IMR-90 (cell line): ENCODE measurements around the gene PCP4L1. TPM values are rescaled to one million over a fixed set of nuclear protein-coding genes. Genes with fewer than 3 reads are reported as not detected.

Experiments
- ATAC-seq: fragments of 200-7000 bp; cut with Tn5 transposase; 2 replicates; pipeline ENCODE4 v1.9.1; 2020; ENCODE audit warnings: low read depth, mild to moderate bottlenecking, moderate library complexity
- BruUV-seq: library from RNA; stranded (reverse); fragments of 400-500 nt; replicated peaks from 2 replicates; lab custom pipeline; 2021; lab: Mats Ljungman, UMichigan
- CTCF ChIA-PET: fragments of 300-600 bp; formaldehyde crosslinking; extraction: SDS; loops from one replicate; lab custom pipeline; 2021; ENCODE audit warnings: antibody characterized with exemption; lab: Yijun Ruan, JAX
- POLR2A ChIA-PET: fragments of 300-600 bp; sonication (Branson Sonifier 250); formaldehyde crosslinking; loops from one replicate; lab custom pipeline; 2022; ENCODE audit warnings: antibody characterized with exemption; ENCODE audit not compliant: unreplicated experiment; lab: Charles Lee
- DNase-seq: peaks from one replicate; pipeline ENCODE4 v3.0.0; 2013
- H2AFZ ChIP-seq: replicated peaks from 2 replicates; pipeline ENCODE3; 2013; ENCODE audit warnings: low read length, mild to moderate bottlenecking; ENCODE audit not compliant: poor library complexity
- H2AK5ac ChIP-seq: 2 replicates; pipeline ENCODE4 v1.6.1; 2013; ENCODE audit warnings: low read depth, low read length, inconsistent platforms
- H2AK9ac ChIP-seq: replicated peaks from 2 replicates; pipeline ENCODE3; 2013; ENCODE audit warnings: mild to moderate bottlenecking, low read depth, low read length, moderate library complexity; ENCODE audit not compliant: poor library complexity
- H2BK120ac ChIP-seq: 2 replicates; pipeline ENCODE4 v1.6.1; 2013; ENCODE audit warnings: low read depth, low read length, inconsistent platforms
- H2BK15ac ChIP-seq: 3 replicates; pipeline ENCODE4 v1.6.1; 2013; ENCODE audit warnings: low read depth, low read length, inconsistent platforms
- H2BK20ac ChIP-seq: 2 replicates; pipeline ENCODE4 v1.6.1; 2013; ENCODE audit warnings: low read depth, mild to moderate bottlenecking, inconsistent platforms, low read length, moderate library complexity
- H2BK5ac ChIP-seq: 2 replicates; pipeline ENCODE4 v1.6.1; 2013; ENCODE audit warnings: mild to moderate bottlenecking, low read depth, low read length, inconsistent platforms; ENCODE audit not compliant: poor library complexity, severe bottlenecking
- H3K14ac ChIP-seq: replicated peaks from 2 replicates; pipeline ENCODE4 v1.6.1; 2013; ENCODE audit warnings: low read depth, low read length, inconsistent platforms
- H3K18ac ChIP-seq: 2 replicates; pipeline ENCODE4 v1.6.1; 2013; ENCODE audit warnings: low read depth, low read length, control low read depth
- H3K23ac ChIP-seq: 2 replicates; pipeline ENCODE4 v1.6.1; 2013; ENCODE audit warnings: low read depth, low read length, inconsistent platforms
- H3K27ac ChIP-seq: 2 replicates; pipeline ENCODE4 v1.5.1; 2013; ENCODE audit warnings: mild to moderate bottlenecking, control low read depth, low read length; ENCODE audit not compliant: insufficient read depth
- H3K27me3 ChIP-seq: 2 replicates; pipeline ENCODE4 v1.6.1; 2013; ENCODE audit warnings: low read length; ENCODE audit not compliant: control insufficient read depth, insufficient read depth
- H3K36me3 ChIP-seq: 2 replicates; pipeline ENCODE4 v1.6.1; 2013; ENCODE audit warnings: low read length, mixed read lengths; ENCODE audit not compliant: control insufficient read depth, insufficient read depth
- H3K4ac ChIP-seq: 2 replicates; pipeline ENCODE4 v1.6.1; 2013; ENCODE audit warnings: low read depth, low read length, inconsistent platforms
- H3K4me1 ChIP-seq: 2 replicates; pipeline ENCODE4 v1.6.1; 2013; ENCODE audit warnings: low read length, mixed read lengths; ENCODE audit not compliant: control insufficient read depth, insufficient read depth
- H3K4me2 ChIP-seq: 2 replicates; pipeline ENCODE4 v1.6.1; 2013; ENCODE audit warnings: low read depth, mild to moderate bottlenecking, control low read depth, low read length, moderate library complexity
- H3K4me3 ChIP-seq: 2 replicates; pipeline ENCODE4 v1.5.1; 2013; ENCODE audit warnings: low read depth, mild to moderate bottlenecking, control low read depth, low read length, moderate library complexity; ENCODE audit not compliant: insufficient read depth
- H3K56ac ChIP-seq: 2 replicates; pipeline ENCODE4 v1.6.1; 2013; ENCODE audit warnings: low read length, inconsistent platforms; ENCODE audit not compliant: insufficient read depth; ENCODE audit errors: extremely low read depth
- H3K79me1 ChIP-seq, 2 experiments: 2 replicates each; pipeline ENCODE4 v1.6.1; 2013; ENCODE audit warnings: low read length in 2 of 2, inconsistent platforms in 1 of 2, low read depth in 1 of 2
- H3K9ac ChIP-seq: 2 replicates; pipeline ENCODE4 v1.6.1; 2013; ENCODE audit warnings: low read depth, low read length, control low read depth
- H3K9me1 ChIP-seq: 2 replicates; pipeline ENCODE4 v1.6.1; 2013; ENCODE audit warnings: low read length, inconsistent platforms; ENCODE audit not compliant: insufficient read depth
- H3K9me3 ChIP-seq: 2 replicates; pipeline ENCODE4 v1.6.1; 2013; ENCODE audit warnings: low read length; ENCODE audit not compliant: control insufficient read depth, insufficient read depth
- H4K20me1 ChIP-seq: 2 replicates; pipeline ENCODE4 v1.6.1; 2013; ENCODE audit warnings: low read length, inconsistent platforms; ENCODE audit not compliant: insufficient read depth
- H4K5ac ChIP-seq: 2 replicates; pipeline ENCODE4 v1.6.1; 2013; ENCODE audit warnings: mild to moderate bottlenecking, low read depth, low read length, control low read depth
- H4K8ac ChIP-seq, 2 experiments: 2 replicates each; pipeline ENCODE4 v1.6.1; 2013; ENCODE audit warnings: low read depth in 2 of 2, low read length in 2 of 2, control low read depth in 1 of 2, inconsistent platforms in 1 of 2
- H4K91ac ChIP-seq: 2 replicates; pipeline ENCODE4 v1.6.1; 2013; ENCODE audit warnings: low read depth, low read length, inconsistent platforms; ENCODE audit not compliant: insufficient read depth
- BHLHE40 ChIP-seq: fragments of 150-350 bp; IDR thresholded peaks from 2 replicates; pipeline ENCODE4 v1.6.1; 2016; ENCODE audit warnings: mild to moderate bottlenecking, low read depth, low read length
- CEBPB ChIP-seq: IDR thresholded peaks from 2 replicates; pipeline ENCODE4 v1.6.1; 2012; ENCODE audit warnings: low read depth, low read length, improper control_type of control experiment
- CHD1 ChIP-seq: IDR thresholded peaks from 2 replicates; pipeline ENCODE4 v1.6.1; 2012; ENCODE audit warnings: low read depth, low read length, improper control_type of control experiment
- CTCF ChIP-seq: conservative IDR thresholded peaks from 2 replicates; pipeline ENCODE4 v1.5.1; 2012; ENCODE audit warnings: mild to moderate bottlenecking, low read depth, low read length, improper control_type of control experiment
- FOS ChIP-seq: fragments of 150-350 bp; IDR thresholded peaks from 2 replicates; pipeline ENCODE4 v1.6.1; 2016; ENCODE audit warnings: low read depth, low read length
- MAFK ChIP-seq: IDR thresholded peaks from 2 replicates; pipeline ENCODE4 v1.6.1; 2012; ENCODE audit warnings: low read depth, low read length, improper control_type of control experiment
- MAZ ChIP-seq: IDR thresholded peaks from 2 replicates; pipeline ENCODE4 v1.6.1; 2012; ENCODE audit warnings: low read depth, mild to moderate bottlenecking, low read length, improper control_type of control experiment, moderate library complexity, borderline replicate concordance
- MXI1 ChIP-seq: IDR thresholded peaks from 2 replicates; pipeline ENCODE4 v1.6.1; 2012; ENCODE audit warnings: low read depth, mild to moderate bottlenecking, low read length, moderate library complexity, borderline replicate concordance
- NFE2L2 ChIP-seq: fragments of 150-350 bp; IDR thresholded peaks from 2 replicates; pipeline ENCODE4 v1.6.1; 2016; ENCODE audit warnings: low read depth, mild to moderate bottlenecking, low read length
- POLR2A ChIP-seq: IDR thresholded peaks from 2 replicates; pipeline ENCODE4 v1.6.1; 2012; ENCODE audit warnings: mild to moderate bottlenecking, low read depth, low read length
- RAD21 ChIP-seq: IDR thresholded peaks from 2 replicates; pipeline ENCODE4 v1.6.1; 2012; ENCODE audit warnings: low read length, improper control_type of control experiment
- RCOR1 ChIP-seq: IDR thresholded peaks from 2 replicates; pipeline ENCODE4 v1.6.1; 2012; ENCODE audit warnings: mild to moderate bottlenecking, low read length, improper control_type of control experiment; ENCODE audit not compliant: insufficient replicate concordance
- RFX5 ChIP-seq: IDR thresholded peaks from 2 replicates; pipeline ENCODE4 v1.8.0; 2012; ENCODE audit warnings: low read depth, mild to moderate bottlenecking, low read length, moderate library complexity
- SMC3 ChIP-seq: fragments of 150-350 bp; IDR thresholded peaks from 2 replicates; pipeline ENCODE4 v1.6.1; 2016; ENCODE audit warnings: low read depth, mild to moderate bottlenecking, antibody characterized with exemption, low read length, moderate library complexity
- WGBS, 2 experiments: methylation state at CpG; one replicate each; pipeline versions ENCODE4 v1.1.5 to v1.1.7; 2013; ENCODE audit warnings: missing lambda C conversion rate in 2 of 2; ENCODE audit not compliant: insufficient read length in 1 of 2; ENCODE audit errors: extremely low coverage in 2 of 2; 5-methylcytosine and 5-hydroxymethylcytosine counted together
- dilution Hi-C: fragments of 300-500 bp; cut with HindIII; formaldehyde crosslinking; loops from one replicate; pipeline ENCODE4 v1.14.3; 2018; ENCODE audit warnings: low sequenced_read_pairs; ENCODE audit not compliant: unreplicated experiment
- in situ Hi-C: fragments of 300-500 bp; cut with MboI; formaldehyde crosslinking; loops from 3 replicates; pipeline ENCODE4 v1.14.3; 2019; ENCODE audit warnings: low sequenced_read_pairs, inconsistent platforms, mixed read lengths
- intact Hi-C: fragments of 100-400 bp; cut with micrococcal nuclease; formaldehyde crosslinking; loops from 2 replicates; pipeline ENCODE4 v1.10.0; 2022
- polyA plus RNA-seq, 3 experiments: library from polyadenylated mRNA; depleted of rRNA; stranded (reverse); fragments of >200 nt; gene quantifications; 2 replicates each; pipeline ENCODE4 v1.2.3, GENCODE V29; 2012; ENCODE audit warnings: low replicate concordance in 1 of 3
- total RNA-seq: library from RNA; depleted of rRNA; stranded (reverse); fragments of >200 nt; gene quantifications from 2 replicates; pipeline ENCODE4 v1.2.3, GENCODE V29; 2012
- TF ChIP-seq, protein P1 (sequence below): fragments of 150-350 bp; IDR thresholded peaks from 2 replicates; pipeline ENCODE4 v1.6.1; 2016; ENCODE audit warnings: low read depth, mild to moderate bottlenecking, low read length, moderate library complexity, borderline replicate concordance
- TF ChIP-seq, protein P2 (sequence below): fragments of 150-350 bp; IDR thresholded peaks from 2 replicates; pipeline ENCODE4 v1.6.1; 2017; ENCODE audit warnings: mild to moderate bottlenecking, antibody characterized with exemption, low read length, low read depth

The PCP4L1 gene
- total and polyA plus RNA-seq, 2 of the 4 experiments (the other 2 are of a cell fraction) = not detected

- TF ChIP-seq SMC3 = no peak
- no peak for TF ChIP-seq RAD21
- no peak for TF ChIP-seq CHD1
- no peak for TF ChIP-seq NFE2L2
- TF ChIP-seq CEBPB = no peak
- TF ChIP-seq POLR2A = no peak
- TF ChIP-seq CTCF = no peak
- TF ChIP-seq RFX5 = no peak
- no peak for TF ChIP-seq MAFK
- no peak for TF ChIP-seq BHLHE40
- TF ChIP-seq FOS = no peak
- no peak for TF ChIP-seq MXI1
- no peak for TF ChIP-seq MAZ
- TF ChIP-seq RCOR1 = no peak
- TF ChIP-seq, protein P1, sequence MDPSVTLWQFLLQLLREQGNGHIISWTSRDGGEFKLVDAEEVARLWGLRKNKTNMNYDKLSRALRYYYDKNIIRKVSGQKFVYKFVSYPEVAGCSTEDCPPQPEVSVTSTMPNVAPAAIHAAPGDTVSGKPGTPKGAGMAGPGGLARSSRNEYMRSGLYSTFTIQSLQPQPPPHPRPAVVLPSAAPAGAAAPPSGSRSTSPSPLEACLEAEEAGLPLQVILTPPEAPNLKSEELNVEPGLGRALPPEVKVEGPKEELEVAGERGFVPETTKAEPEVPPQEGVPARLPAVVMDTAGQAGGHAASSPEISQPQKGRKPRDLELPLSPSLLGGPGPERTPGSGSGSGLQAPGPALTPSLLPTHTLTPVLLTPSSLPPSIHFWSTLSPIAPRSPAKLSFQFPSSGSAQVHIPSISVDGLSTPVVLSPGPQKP = no peak
- TF ChIP-seq, protein P2, sequence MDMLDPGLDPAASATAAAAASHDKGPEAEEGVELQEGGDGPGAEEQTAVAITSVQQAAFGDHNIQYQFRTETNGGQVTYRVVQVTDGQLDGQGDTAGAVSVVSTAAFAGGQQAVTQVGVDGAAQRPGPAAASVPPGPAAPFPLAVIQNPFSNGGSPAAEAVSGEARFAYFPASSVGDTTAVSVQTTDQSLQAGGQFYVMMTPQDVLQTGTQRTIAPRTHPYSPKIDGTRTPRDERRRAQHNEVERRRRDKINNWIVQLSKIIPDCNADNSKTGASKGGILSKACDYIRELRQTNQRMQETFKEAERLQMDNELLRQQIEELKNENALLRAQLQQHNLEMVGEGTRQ = no peak
- Histone ChIP-seq H2BK20ac (no peak overlapping the region), H3K18ac (no peak overlapping the region), H3K4ac (no peak overlapping the region), H4K20me1 (no peaks in the 10 kb centered on the region), H3K27ac (no peak overlapping the region), H2BK15ac (no peak overlapping the region), H4K5ac (no peak overlapping the region), H3K4me2 (no peak overlapping the region), H3K9me1 (no peaks in the 10 kb centered on the region), H2BK5ac (no peak overlapping the region), H3K9me3 (no peaks in the 10 kb centered on the region), H3K27me3 (peaks cover 3% of the 10 kb centered on the region), H3K4me1 (no peaks in the 10 kb centered on the region), H2BK120ac (no peak overlapping the region), H3K14ac (no peak overlapping the region), H2AK5ac (no peak overlapping the region), H2AK9ac (no peak overlapping the region), H3K56ac (no peak overlapping the region), H3K23ac (no peak overlapping the region), H2AFZ (no peak overlapping the region), H4K91ac (no peak overlapping the region), H4K8ac (no peak overlapping the region), H3K4me3 (no peak overlapping the region), H3K9ac (no peak overlapping the region), H3K79me1 (no peaks in the 10 kb centered on the region), H3K36me3 (no peaks in the 10 kb centered on the region)
- intact Hi-C loops = no loop called here
- POLR2A ChIA-PET = no interaction called here
- in situ Hi-C loops = no loop called here
- no peak for DNase-seq
- BruUV-seq = no TSS peak
- dilution Hi-C loops = no loop called here
- no peak for ATAC-seq
- no CpG with 5 or more reads among the region's 2 CpGs for WGBS, 2 experiments
- CTCF ChIA-PET = no interaction called here
These were observed 8.3 kb downstream of the PCP4L1 start for GRCh38 chr1:161266836-161267235.
